NCI-H460 (cell line): Measurements from ENCODE around the gene IMPG2. TPM values are rescaled to one million over a fixed set of nuclear protein-coding genes. Genes with fewer than 3 reads are reported as not detected.
"Not testable (repeated sequence)": the region's sequence is repeated elsewhere in the genome, so short reads cannot be mapped to it uniquely, and the experiment has no call there.

Experiments used
- DNase-seq: peaks from one replicate; pipeline ENCODE4 v3.0.0-alpha.2; 2016; ENCODE audit warnings: low read depth; ENCODE audit errors: extremely low read depth
- polyA plus RNA-seq: library from polyadenylated mRNA; depleted of rRNA; stranded (reverse); fragments of >200 nt; gene quantifications from 2 replicates; pipeline ENCODE4 v1.2.3, GENCODE V29; 2014; cell fraction: nucleus; rRNA removed
- total RNA-seq: library from RNA; depleted of rRNA; stranded (reverse); fragments of >200 nt; shearing (Covaris generic); gene quantifications from 2 replicates; pipeline ENCODE4 v1.2.3, GENCODE V29; 2014; rRNA removed

Gene IMPG2
- 0.12 TPM in 1 of 2 replicates, not detected in the other for total RNA-seq
- 0.01 and 0.17 TPM in 2 replicates for polyA plus RNA-seq

DNA sequence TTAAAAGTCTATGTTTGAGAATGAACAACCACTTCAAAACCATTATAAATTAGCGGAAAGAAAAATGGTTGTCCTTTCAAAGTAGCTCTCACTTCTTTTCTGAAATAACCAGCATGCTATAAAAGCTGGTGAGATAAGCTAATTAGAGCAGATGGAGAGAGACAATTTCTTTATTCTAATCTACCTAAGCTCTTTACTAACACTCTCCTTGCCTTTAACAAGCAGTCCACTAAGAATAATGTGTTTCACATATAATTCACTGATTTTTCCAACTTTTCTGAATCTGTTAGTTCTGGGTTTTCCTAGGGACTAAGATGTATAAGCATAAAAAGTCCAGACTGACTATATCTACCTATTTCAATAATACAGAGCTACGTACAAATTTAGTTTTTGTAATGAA, at the start of gene IMPG2:
TSS of gene IMPG2 (minus strand) at position 101 of the 400 bp plus-strand sequence. CDS start 203 bp downstream, outside the sequence.
- DNase-seq, result no peak

DNA sequence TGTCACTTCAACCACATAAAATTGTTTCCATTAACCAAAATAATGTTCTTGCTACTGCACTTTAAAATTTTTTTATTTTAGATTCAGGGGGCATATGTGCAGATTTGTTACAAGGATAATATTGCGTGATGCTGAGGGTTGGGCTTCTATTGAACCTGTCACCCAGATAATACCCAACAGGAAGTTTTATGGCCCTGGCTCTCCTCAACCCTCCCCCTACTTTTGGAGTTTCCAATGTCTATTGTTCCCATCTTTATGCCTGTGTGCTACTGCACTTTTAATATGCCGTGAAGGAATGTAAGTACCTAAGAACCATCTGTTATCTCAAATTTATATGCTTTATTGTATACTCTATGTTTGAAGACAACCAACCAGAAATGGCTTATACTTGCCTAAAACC, 42.0 kb upstream of the IMPG2 start:
- no peak for DNase-seq

DNA sequence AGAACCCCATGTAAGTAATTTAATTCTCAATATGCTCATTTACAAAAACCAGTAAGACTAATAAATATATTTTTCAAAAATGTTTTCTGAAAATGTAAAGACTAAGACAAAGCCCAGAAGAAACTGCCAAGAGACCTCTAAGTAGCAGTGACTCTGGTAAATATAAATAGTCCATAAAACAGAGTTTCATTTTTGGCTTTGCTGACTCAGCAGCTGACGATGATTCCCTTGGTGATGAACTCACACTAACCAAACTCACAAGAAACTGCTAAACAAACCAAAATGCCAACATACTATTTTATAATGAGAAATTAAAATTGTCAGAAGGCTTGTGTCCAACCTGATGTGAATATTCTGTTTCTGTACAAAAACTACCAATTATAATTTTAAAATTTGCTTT, 31.5 kb upstream of the IMPG2 start:
- DNase-seq, result no peak

DNA sequence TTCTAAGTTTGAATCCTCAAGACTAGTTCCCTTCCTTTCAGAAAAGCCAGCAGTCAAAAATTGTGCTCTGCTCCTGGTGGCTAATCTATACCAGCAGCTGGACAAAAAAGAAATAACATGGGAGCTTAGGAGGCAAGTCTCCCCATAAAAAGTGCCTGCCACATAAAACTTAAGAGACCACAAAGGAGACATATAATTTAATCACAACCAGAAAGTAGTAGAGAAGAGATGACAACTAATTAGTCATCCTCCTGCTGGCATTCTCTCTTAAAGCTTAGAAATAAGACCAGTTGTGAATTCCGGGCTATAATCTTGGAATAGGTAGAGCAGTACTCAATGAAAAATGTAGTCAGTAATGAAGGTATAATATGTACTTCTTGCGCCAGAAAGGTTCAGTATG, 20.2 kb upstream of the IMPG2 start:
- no peak for DNase-seq

DNA sequence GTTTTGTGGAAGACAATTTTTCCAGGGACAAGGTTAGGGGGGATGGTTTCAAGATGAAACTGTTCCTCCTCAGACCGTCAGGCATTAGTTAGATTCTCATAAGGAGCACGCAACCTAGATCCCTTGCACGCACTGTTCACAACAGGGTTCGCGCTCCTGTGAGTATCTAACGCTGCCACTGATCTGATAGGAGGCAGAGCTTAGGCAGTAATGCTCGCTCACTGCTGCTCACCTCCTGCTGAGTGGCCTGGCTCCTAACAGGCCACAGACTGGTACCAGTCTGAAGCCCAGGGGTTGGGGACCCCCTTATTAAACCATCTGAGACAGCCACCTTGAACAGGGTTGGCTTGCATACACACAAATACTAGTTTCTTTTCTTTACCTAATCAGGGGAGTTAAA, 13.5 kb upstream of the IMPG2 start:
- DNase-seq, result no peak

DNA sequence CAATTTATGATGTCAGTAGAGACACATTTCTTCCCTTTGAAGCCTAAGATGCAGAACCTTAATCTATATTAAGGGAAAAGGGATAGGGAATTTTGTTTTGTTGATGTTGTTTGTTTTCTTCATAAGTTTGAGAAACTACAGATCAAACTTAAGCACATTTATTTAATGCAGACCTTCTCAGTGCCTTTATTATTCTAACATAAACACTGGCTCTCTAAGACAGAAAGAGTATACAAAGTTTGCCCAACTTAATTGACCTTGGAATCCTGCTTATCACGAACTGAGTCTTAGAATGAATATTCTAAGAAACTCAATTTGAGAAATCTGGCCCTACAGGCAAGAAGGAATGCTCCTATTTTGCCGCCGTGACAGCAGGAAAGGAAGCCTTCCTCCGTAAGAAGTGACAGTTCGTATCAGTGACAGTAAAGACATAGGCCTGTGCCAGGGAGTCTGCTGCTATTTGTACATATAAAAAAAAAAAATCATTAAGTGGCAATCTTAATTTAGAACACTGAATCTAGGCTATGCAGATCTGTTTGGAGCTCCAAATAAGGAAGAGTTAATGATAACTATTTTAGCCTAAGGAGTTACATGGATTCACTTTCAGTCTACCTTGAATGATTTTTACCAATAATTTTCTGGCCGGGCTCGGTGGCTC, 8.8 kb upstream of the IMPG2 start:
- no peak for DNase-seq

DNA sequence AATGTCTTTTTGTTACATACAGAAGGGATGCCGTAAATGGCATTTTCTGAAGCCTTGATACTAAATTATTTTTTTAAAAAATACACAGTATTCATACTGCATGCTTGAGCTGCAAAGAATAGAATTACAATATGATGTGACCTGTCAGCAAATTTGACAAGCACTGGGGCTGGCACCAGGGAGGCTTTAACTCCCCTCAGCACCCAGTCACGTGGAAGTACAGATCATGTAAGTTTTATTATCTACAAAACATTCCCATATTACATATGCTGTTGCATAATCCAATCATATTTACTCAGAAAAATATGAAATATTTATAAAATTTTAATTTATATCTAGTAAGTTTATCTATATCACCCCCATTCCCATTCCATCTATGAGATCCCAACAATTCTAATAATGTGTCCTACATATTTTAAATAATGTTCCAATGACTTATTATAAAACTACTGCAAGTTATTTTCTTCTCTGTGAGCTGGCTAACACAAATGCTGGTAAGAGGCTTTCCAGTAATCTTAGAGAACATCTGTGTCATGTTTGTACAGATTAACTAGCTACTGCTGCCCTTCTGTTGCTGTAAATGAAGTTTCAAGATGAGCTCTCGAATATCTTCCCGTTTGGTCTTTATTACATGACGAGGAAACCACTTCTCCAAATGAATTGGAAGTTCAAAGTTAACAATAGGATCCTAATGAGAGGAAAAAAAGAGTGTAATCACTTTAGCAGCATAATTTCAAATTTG, 5.2 kb upstream of the IMPG2 start:
- DNase-seq, result no peak

DNA sequence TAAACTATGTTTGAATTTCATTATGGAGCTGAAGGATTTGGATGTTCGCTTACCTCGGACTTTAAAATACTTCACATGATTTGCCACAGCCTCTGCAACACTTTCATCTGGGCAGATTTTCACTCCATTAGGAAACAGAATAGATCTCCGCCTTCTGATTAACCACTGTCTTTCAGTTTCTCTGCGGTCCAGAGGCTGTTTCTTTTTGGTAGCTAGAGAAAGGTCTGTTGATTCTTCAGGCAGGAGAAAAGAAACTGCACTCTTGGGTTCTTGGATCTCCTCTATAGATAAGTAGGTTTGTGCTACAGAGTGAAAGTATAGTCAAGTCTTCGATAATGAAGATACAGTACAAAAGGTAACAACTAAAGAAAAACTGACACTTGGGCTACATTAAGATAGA, 844 bp downstream of the IMPG2 start:
- DNase-seq, result no peak

DNA sequence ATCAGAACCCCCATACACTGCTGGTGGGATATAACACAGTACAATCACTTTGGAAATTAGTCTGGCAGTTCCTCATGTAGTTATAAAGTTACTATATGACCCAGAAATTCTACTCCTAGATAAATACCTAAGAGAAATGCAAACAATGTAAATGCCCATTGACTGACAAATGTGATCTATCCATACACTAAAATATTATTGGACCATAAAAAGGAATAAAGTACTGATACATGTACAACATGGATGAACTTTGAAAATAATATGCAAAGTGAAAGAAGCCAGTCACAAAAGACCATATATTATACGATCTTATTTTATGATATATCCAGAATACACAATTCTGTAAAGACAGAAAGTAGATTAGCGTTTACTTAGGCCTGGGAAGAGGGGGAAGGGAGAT, 7.8 kb downstream of the IMPG2 start:
- DNase-seq, result no peak

DNA sequence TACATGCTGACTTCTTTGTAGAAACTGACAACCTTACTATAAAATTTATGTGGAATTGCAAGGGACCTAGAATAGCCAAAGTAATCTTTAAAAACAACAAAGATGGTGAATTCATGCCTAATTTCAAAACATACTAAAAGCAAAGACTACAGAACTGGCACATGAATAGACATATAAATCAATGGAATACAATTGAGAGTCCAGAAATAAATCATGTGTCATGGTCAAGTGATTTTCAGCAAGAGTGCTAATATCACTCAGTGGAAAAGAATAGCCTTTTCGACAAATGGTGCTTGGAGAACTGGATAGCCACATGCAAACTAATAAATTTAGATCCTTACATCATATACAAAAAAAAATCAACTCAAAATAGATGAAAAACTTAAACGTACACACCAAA, 8.7 kb downstream of the IMPG2 start:
- DNase-seq, result no peak

DNA sequence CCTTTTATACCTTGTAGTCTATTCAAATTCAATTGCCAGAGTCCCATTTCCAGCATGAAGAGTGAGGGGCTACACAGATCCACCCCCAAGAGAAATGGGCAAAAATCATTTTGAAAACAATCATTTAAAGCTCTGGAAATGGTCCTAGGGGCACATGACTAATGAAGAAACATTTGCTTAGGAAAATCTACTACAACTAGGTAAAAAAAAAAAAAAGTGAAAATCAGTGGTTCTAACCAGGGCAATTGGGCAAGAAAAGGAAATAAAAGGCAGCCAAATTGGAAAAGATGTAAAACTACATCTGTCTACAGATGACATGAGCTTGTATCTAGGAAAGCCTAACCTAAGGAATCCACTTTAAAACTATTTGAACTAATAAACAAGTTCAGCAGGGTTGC, 9.4 kb downstream of the IMPG2 start:
- DNase-seq, result no peak

DNA sequence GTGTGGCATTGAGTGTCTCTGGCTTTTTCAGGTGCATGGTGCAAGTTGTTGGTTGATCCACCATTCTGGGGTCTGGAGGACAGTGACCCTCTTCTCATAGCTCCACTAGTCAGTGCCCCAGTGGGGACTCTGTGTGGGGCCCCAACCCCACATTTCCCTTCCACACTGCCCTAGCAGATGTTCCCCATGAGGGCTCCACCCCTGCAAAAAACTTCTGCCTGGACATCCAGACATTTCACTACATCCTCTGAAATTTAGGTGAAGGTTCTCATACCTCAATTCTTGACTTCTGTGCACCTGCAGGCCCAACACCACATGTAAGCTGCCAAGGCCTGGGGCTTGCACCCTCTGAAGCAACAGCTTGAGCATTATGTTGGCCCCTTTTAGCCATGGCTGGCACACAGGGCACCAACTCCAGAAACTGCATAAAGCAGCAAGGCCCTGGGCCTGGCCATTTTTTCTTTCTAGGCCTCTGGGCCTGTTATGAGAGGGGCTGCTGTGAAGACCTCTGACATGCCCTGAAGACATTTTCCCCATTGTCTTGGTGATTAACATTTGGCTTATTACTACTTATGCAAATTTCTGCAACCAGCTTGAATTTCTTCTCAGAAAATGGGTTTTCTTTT, 12.1 kb downstream of the IMPG2 start:
- not testable (repeated sequence) for DNase-seq

DNA sequence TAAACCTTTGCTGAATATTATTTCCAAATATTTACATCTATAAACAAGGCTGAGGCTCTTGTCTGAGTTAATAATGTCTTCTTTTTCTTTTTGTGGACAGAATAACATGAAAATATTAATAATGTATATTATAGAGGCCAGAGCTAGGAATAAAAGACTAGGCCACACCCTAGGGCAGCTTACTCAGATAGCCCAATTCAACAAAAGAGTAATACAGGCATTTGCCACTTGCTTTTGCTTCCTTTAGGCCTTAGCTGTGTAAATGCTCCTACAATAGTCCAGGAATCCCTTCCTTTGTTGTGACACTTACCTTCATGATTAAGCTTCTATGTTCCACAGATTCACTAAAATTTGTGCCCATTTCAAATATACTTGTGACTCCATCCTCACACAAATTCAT, 16.5 kb downstream of the IMPG2 start:
- DNase-seq, result no peak

DNA sequence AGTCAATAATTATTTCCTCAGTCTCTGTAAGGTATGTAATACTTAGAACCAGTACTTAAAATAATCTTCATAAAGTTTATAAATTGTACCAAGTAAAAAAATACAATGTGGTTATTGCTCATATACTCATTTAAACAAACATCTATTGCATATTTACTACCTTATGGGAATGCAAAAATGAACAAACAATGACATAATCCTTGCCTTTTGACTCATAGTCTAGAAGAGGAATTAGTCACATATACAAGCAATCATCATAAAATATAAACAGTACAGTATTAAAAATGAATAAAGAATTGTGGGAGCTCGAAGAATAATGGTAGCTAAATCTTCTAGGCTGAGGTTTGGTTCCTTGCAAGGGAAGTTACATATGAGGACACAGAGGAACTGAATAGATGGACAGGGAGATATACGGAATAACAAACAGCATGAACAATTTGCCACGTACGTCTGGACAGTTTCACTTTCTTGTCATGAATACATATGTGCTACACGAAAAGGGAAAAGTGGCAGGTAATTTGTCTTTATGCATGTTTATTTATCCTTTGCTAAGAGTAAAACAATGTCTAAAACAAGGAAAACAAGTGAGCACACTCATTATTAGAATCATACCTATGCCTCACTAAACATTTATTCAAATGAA, 17.2 kb downstream of the IMPG2 start:
- no peak for DNase-seq

DNA sequence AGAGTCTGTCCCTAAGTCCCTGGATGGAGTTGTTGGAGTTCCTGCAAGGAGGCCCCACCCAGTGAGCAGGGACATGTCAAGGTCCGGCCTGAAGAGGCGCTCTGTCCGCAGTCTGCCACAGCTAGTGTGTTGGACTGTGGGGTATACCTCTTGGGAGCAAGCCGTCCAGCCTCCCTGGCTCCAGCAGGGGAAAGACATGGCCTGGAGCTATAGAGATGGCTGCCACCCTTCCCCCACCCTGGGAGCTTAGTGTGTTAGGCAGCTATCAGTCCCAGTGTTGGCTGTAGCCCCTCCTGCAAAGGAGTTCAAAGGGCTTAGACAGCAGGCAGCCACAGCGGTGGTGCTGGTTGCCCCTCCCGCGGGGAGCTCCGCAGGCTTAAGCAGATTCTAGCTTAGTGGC, 20.3 kb downstream of the IMPG2 start:
- DNase-seq, result no peak

DNA sequence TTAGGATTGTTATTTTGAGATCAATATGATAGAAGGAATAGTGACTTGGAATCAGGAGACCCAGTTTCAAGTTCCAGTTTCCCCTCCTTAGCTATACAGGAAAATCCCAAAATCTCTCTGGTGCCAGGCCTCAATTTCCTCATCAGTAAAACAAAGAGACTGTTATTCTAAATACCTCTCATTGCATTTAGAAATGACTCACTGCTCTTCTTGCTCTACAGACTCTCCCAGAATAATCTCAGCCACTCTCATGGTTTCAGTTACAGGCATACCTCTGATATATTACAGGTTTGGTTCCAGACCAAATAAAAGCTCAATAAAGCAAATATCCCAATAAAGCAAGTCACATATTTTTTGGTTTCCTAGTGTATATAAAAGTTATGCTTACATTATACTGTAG, 28.3 kb downstream of the IMPG2 start:
- DNase-seq, result no peak

DNA sequence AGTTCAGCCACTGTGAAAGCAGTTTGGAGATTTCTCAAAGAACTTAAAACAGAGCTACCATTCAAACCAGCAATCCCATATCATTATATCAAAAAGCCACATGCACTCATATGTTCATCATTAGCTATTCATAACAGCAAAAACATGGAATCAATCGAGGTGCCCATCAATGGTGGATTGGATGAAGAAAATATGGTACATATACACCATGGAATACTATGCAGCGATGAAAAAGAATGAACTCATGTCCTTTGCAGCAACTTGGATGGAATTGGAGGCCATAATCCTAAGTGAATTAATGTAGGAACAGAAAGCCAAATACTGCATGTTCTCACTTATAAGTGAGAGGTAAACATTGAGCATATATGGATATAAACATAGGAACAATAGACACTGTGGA, 32.1 kb downstream of the IMPG2 start:
- DNase-seq, result no peak

DNA sequence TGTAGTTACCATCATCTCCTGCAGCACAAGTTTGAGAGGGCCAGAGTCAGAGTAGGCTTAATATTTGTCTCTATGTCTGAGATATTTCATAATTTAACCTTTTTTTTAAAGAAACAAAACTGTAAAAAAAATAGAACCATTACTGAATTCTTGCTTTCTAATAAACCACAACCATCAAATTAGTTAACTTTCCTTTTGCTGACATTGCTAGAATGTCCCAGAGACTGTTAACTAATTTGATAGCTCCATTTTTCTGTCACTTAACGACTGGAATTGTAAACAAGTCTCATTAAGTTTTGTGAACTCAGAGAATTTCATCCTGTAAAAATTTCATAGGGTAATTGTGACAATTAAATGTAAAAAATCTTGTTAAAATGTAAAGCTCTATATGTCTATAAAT, 35.6 kb downstream of the IMPG2 start:
- no peak for DNase-seq

DNA sequence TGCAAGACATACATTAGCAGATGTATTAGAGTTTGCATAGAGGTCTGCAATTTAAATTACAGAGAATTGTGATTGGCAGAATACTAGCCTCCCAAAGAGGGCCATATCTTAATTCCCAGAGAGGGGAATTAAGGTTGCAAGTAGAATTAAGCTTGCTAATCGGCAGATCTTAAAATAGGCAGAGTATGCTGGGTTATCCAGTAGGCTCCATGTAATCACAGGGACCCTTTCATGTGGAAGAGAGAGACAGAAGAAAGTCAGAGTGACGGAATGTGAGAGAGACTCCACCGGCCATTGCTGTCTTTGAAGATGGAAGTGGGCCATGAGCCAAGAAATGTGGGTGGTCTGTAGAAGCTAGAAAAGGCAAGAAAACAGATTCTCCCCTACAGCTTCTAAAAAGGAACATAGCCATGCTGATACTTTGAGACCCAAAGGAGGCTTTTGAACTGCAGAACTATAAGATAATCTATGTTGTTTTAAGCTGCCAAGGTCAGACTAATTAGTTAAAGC, 38.8 kb downstream of the IMPG2 start:
- no peak for DNase-seq

DNA sequence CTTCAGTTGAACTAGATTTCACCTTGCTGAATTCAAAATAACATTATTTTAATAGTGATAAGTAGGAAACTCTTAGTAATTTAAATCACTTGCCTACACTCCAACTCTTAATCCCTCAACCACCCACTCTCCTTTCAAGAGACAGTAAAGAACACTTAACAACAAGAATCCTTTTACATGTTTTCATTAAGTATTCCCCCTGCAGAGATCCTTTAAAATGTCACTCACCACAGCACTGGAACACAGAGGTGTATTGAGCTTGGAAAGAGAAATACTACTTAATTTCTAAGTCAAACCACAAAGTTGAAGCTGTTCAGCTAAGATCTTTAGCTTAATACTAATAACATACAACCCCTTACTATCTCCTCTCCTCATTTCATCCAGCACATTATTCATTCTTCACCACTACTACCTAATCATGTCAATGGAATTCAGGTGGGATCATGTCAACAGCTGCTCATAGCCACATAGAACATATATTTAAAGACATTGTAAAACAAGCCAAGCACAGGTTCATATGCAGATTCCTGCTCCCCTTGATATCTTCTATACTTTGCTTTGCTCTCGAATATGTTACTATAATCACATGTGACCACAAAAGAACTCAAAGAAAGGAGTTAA, 40.5 kb downstream of the IMPG2 start:
- DNase-seq, result no peak

DNA sequence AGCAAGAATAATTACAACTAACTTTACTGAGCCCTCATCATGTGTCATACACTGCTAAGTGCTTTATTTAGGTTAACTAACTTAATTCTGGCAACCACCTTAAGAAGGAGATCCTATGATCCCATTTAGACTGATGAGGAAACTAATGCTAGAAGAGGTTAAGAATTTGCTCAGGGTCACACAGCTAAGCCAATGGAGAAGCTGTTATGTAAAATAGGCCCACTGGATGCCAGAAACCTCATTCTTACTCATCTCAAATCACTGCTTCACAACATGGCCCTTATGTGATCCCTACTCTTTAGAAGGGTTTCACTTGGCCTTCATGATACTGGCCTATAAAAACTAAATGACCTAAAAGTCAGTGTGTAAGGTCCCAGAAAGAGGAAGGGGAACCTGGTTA, 41.2 kb downstream of the IMPG2 start:
- no peak for DNase-seq
